Caco-2 (cell line): ENCODE results near the gene THAP11. TPM values are rescaled to one million over a fixed set of nuclear protein-coding genes. Genes with fewer than 3 reads are reported as not detected.

Experiments used
- BruUV-seq: library from RNA; stranded (reverse); fragments of 400-500 nt; replicated peaks from 2 replicates; lab custom pipeline; 2021; lab: Mats Ljungman, UMichigan
- CTCF ChIA-PET: fragments of 300-600 bp; sonication (Branson Sonifier 250); formaldehyde crosslinking; loops from one replicate; lab custom pipeline; 2022; ENCODE audit warnings: antibody characterized with exemption; lab: Charles Lee
- POLR2A ChIA-PET: fragments of 300-600 bp; sonication (Branson Sonifier 250); formaldehyde crosslinking; loops from one replicate; lab custom pipeline; 2022; ENCODE audit warnings: antibody characterized with exemption; lab: Charles Lee
- DNase-seq, 2 experiments: peaks; one replicate each; pipeline versions ENCODE4 v3.0.0 to v3.0.0-alpha.2; 2020 to 2022
- H3K27me3 ChIP-seq: replicated peaks from 2 replicates; pipeline ENCODE4 v1.6.0; 2011; ENCODE audit warnings: low read length; ENCODE audit not compliant: control insufficient read depth, insufficient read depth
- H3K36me3 ChIP-seq: 2 replicates; pipeline ENCODE4 v1.5.1; 2011; ENCODE audit warnings: low read length; ENCODE audit not compliant: control insufficient read depth, insufficient read depth
- H3K4me1 ChIP-seq: fragments of 250-450 bp; sonication (Bioruptor Pico); 2 replicates; pipeline ENCODE4 v1.5.1; 2020; ENCODE audit warnings: mild to moderate bottlenecking
- H3K4me3 ChIP-seq: 2 replicates; pipeline ENCODE4 v1.5.1; 2011; ENCODE audit warnings: low read depth, mild to moderate bottlenecking, control low read depth, low read length
- H3K9me3 ChIP-seq: fragments of 250-450 bp; sonication (Bioruptor Pico); 2 replicates; pipeline ENCODE4 v1.5.1; 2020; ENCODE audit warnings: mild to moderate bottlenecking, moderate library complexity
- H3K27ac Mint-ChIP-seq: one replicate; pipeline ENCODE4 v1.8.0; 2022; ENCODE audit warnings: mixed read lengths; ENCODE audit not compliant: unreplicated experiment
- H3K27me3 Mint-ChIP-seq: one replicate; pipeline ENCODE4 v1.8.0; 2022; ENCODE audit warnings: mixed read lengths; ENCODE audit not compliant: insufficient read depth, unreplicated experiment
- H3K36me3 Mint-ChIP-seq: one replicate; pipeline ENCODE4 v1.8.0; 2022; ENCODE audit warnings: mild to moderate bottlenecking, mixed read lengths; ENCODE audit not compliant: insufficient read depth, unreplicated experiment
- H3K4me1 Mint-ChIP-seq: one replicate; pipeline ENCODE4 v1.8.0; 2022; ENCODE audit warnings: low read depth, mixed read lengths; ENCODE audit not compliant: unreplicated experiment
- H3K4me3 Mint-ChIP-seq: one replicate; pipeline ENCODE4 v1.8.0; 2022; ENCODE audit warnings: mild to moderate bottlenecking, moderate library complexity, mixed read lengths; ENCODE audit not compliant: unreplicated experiment
- H3K9me3 Mint-ChIP-seq: one replicate; pipeline ENCODE4 v1.8.0; 2022; ENCODE audit warnings: mixed read lengths; ENCODE audit not compliant: unreplicated experiment
- CTCF ChIP-seq, 2 experiments: fragments of 200-600 bp in 1 of 2; IDR thresholded peaks; 1 replicate in 1 of 2; 2 replicates in 1 of 2; pipeline versions ENCODE4 v1.5.1 to v1.8.0; 2011 to 2022; ENCODE audit warnings: antibody characterized with exemption in 1 of 2, control low read depth in 1 of 2, inconsistent platforms in 1 of 2, low read depth in 1 of 2, low read length in 1 of 2, mild to moderate bottlenecking in 1 of 2, moderate library complexity in 1 of 2; ENCODE audit not compliant: insufficient read depth in 1 of 2, severe bottlenecking in 1 of 2, unreplicated experiment in 1 of 2
- intact Hi-C: fragments of 100-400 bp; cut with micrococcal nuclease; formaldehyde crosslinking; loops from one replicate; pipeline ENCODE4 v1.10.0; 2022; ENCODE audit not compliant: unreplicated experiment
- total RNA-seq: library from RNA; stranded (reverse); gene quantifications from 2 replicates; pipeline ENCODE4 v1.2.3, GENCODE V29; 2022

The THAP11 gene
- total RNA-seq, 1 experiment from 2014 or later: 46.8 TPM

GRCh38 chr16:67883146-67883871 is 41.2 kb downstream of the THAP11 start:
- H3K36me3 ChIP-seq: peaks cover 8% of the 10 kb centered on the region

GRCh38 chr16:67883872-67884261 is 41.7 kb downstream of the THAP11 start:
- no TSS peak for BruUV-seq

More at GRCh38 chr16:67883146-67883871, 41.2 kb downstream of the THAP11 start:
- TSS peak; percentile 45 for BruUV-seq
- peak overlapping the region; percentile 61 for H3K4me3 Mint-ChIP-seq
- ChIA-PET CTCF (interaction anchor here (0.5 to 5.0 kb wide), 26 partner anchors 9 to 637 kb away, joined by 3 to 47 read pairs (median 4); partner anchors contain the start of genes CTRL, EDC4, NUTF2 and PSKH1), POLR2A (interaction anchor here (0.5 to 1.7 kb wide), 3 partner anchors 18 to 52 kb away, joined by 3 to 9 read pairs (median 4); no protein-coding TSS in a partner anchor)
- peak overlapping the region; percentile 96 for H3K27ac Mint-ChIP-seq
- peaks cover 69% of the 10 kb centered on the region for H3K36me3 Mint-ChIP-seq
- H3K27me3 Mint-ChIP-seq: no peaks in the 10 kb centered on the region
- TF ChIP-seq CTCF (IDR thresholded peaks at IDR 0.05; ENCODE audit: insufficient read depth in 1 of 2, low read depth in 1 of 2, low read length in 1 of 2, severe bottlenecking in 1 of 2, unreplicated experiment in 1 of 2): peak in 1 of 2 experiments; percentile 7
- DNase-seq: peak; percentile 84 to 89
- H3K9me3 Mint-ChIP-seq: no peaks in the 10 kb centered on the region
- no peak overlapping the region for H3K4me3 ChIP-seq
- H3K4me1 ChIP-seq: peaks cover 43% of the 10 kb centered on the region
- peaks cover 37% of the 10 kb centered on the region for H3K4me1 Mint-ChIP-seq
- intact Hi-C loops: loop anchor here (1.0 kb wide), 2 partner anchors 10 to 45 kb away; partner anchors contain the start of gene EDC4
- no peaks in the 10 kb centered on the region for H3K9me3 ChIP-seq
- H3K27me3 ChIP-seq: no peaks in the 10 kb centered on the region

More at GRCh38 chr16:67883872-67884261, 41.7 kb downstream of the THAP11 start:
- Mint-ChIP-seq H3K36me3 (peaks cover 63% of the 10 kb centered on the region), H3K4me3 (peak overlapping the region; percentile 61), H3K27ac (peak overlapping the region; percentile 96), H3K4me1 (peaks cover 37% of the 10 kb centered on the region), H3K9me3 (no peaks in the 10 kb centered on the region), H3K27me3 (no peaks in the 10 kb centered on the region)
- DNase-seq: peak; percentile 68 to 87
- peak; percentile 89 to 92 for TF ChIP-seq CTCF (IDR thresholded peaks at IDR 0.05; ENCODE audit: insufficient read depth in 1 of 2, low read depth in 1 of 2, low read length in 1 of 2, severe bottlenecking in 1 of 2, unreplicated experiment in 1 of 2)
- POLR2A ChIA-PET: interaction anchor here (1.3 kb wide), 1 partner anchor 38 kb away, joined by 3 read pairs; no protein-coding TSS in a partner anchor
- no peak overlapping the region for H3K4me3 ChIP-seq
- H3K9me3 ChIP-seq: no peaks in the 10 kb centered on the region
- intact Hi-C loops: loop anchor here (1.0 kb wide), 2 partner anchors 11 to 44 kb away; partner anchors contain the start of gene EDC4
- CTCF ChIA-PET: interaction anchor here (0.6 to 5.0 kb wide), 23 partner anchors 8 to 637 kb away, joined by 3 to 47 read pairs (median 5); partner anchors contain the start of genes CTRL, EDC4, NUTF2 and PSKH1
- H3K36me3 ChIP-seq: peaks cover 8% of the 10 kb centered on the region
- H3K27me3 ChIP-seq: no peaks in the 10 kb centered on the region
- H3K4me1 ChIP-seq: peaks cover 43% of the 10 kb centered on the region
